NCI-H187 (cell line): ENCODE measurements around the gene RDX.
"Not testable (repeated sequence)": the region's sequence is repeated elsewhere in the genome, so short reads cannot be mapped to it uniquely, and the experiment has no call there.

Experiments used
- DNase-seq, 2 experiments: peaks; one replicate each; lab custom pipeline; 2025; lab: John Stamatoyannopoulos, UW

The RDX gene

DNA sequence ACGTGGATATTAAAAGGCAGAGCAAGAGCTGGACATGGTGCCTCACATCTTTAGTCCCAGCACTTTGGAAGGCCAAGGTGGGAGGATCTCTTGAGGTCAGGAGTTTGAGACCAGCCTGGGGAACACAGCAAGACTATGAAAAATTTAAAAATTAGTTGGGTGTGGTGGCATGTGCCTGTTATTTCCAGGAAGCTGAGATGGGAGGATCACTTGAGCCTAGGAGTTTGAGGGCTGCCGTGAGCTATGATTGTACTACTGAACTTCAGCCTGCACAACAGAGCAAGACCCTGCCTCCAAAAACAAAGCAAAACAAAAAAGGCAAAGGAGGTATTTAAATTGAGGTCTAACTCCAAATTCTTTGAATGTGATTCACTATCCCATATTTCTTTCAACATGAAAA, 23.5 kb downstream of the RDX start:
- DNase-seq: no peak

DNA sequence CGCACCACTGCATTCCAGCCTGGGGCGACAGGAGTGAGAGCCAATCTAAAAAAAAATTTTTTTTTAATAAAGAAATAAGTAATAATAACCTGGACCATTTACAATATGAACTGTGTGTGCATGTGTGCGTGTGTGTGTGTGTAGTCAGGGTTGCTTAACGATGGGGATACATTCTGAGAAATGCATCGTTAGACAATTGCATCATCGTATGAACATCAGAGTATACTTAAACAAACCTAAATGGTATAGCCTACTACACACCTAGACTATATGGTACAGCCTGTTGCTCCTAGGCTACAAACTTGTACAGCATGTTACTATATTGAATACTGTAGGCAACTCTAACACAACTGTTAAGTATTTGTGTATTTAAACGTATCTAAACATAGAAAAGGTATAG, 26.4 kb downstream of the RDX start:
- no peak for DNase-seq

DNA sequence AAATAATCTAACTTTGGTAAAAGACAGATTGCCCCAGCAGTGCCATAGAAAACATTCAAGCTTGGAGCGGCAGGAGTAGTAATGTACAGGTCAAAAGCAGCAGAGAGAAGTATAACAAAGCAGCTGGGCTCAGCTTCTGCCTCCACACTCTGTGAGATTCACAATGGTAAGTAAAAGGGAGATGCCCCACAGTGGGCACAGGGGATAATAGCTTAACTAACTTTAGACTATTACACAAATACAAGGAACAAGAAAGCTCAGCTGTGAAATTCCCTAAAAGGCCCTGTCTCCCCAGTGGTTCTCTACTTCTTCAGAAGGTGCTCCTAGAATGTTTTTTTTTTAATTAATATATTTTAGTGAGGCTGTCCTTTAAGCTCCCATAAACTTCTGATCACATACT, 28.0 kb downstream of the RDX start:
- no peak for DNase-seq

DNA sequence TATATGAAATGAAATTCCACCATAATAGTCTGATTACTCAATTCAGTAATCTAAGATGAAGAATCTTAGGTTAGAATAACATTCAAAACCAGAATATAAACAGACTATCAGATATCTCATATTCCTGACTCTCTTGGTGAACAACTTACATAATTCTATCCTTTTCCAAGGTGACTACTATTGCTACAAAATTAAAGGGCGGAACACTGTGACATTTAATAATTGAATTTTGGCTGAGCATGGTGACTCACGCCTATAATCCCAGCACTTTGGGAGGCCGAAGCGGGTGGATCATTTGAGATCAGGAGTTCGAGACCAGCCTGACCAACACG, 34.4 kb downstream of the RDX start:
- DNase-seq: no peak

DNA sequence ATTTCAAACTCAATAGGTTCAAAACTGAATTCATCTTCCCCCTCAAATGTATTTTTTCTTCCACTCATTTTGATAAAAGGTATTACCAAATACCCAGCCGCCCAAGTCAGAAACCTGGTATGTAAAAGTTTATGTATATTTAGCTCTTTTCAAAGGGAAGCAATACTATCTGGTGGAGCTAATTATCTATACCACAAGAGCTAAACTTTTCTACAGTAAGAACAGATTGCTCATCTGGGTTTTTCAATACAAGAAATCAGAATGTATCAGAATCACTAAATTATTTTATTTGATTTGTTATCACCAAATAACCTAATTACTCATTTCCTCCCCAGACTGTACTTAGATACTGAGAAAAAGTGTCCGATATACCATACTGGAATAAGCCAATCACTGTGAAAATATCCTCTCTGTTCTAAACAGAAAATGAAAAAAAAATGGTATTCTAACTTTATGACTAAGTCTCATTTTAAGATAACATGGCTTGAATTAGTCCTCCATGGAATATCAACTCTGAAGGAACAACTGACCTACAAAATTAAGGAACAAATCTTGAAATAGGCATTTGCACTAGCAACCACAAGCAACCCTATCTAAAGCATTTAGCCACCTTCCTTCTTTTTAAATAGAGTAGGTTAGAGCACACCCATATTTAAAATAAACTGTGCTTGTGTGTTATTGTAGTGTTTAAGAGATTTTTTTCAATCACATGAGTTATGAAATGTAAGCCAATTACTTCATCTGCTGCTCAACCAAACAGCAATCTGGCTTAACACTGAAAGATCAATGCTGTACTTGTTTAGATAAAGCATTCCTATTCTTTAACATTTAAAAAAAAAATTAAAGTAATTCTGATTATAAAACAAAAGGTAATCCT, 35.0 kb downstream of the RDX start:
- no peak for DNase-seq

DNA sequence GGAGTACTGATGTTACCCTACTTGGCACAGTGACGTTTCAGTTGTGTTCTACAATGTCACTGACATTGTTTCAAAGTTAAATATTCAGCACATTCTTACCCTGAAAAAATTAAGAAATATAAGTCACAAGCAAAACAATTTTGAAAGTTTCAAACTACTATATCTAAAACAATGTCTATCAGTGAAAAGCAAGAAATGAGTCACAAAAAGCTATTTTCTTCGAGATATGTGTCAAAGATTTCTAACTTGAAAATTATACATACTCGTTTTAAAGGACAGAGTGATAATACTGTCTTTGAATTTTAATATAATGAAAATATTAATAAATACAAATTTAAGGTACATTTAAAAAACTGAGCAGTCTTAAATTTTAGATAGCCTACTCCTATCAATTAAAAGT, 42.9 kb downstream of the RDX start:
- DNase-seq: no peak

DNA sequence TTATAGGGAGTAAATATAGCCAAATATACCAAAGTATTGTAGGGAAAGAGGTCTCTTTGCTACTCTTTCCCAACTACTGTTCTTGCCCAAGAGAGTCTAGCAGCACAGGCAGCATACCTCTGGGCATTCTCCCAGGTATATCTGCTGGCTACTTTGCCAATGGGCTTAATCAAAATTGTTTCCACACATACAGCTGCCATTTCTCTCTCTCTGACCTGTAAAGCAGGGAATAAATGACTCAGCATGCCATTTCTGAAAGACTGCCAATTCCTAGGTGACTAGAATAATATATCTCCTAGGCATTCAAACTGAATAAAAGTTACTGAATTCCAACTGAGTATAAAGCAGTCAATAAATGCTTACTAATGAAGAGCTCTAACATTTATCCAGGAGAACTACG, 44.6 kb downstream of the RDX start:
- no peak for DNase-seq

DNA sequence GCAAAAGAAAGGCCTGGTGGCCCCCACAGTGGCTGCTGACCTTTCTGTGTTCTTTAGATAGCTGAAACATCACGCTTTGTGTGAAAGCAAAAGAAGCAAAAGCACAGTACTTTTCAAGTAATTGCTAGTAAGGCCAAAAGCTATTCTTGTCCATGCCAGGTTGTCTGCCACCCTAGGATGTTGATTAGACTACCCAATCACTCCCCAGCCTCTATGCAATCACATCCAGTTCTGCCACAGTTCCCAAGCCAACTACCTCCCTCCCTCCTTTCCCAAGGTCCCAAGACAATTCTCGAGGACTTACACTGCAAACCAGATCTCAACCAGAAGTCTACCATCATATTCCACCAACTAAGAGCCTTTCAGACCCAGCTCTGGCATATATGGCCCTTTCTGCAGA, 46.2 kb downstream of the RDX start:
- DNase-seq: no peak

DNA sequence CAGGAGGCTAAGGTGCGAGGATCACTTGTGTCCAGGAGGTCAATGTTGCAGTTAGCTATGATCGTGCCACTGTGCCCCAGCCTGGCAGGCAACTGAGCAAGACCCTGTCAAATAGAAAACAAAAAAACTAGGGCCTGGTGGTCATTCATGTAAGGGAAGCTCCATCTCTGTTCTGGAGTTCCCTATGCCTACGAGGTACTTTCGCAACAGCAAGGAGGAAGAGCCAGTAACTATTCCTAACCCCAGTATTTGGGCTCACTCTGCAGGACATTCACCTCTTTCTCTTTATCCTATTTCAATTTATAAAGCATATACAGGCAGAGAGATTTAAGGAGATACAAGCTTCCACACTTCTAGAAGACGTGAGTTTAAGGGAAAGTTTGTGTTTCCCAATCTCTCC, 46.6 kb downstream of the RDX start:
- DNase-seq: no peak

DNA sequence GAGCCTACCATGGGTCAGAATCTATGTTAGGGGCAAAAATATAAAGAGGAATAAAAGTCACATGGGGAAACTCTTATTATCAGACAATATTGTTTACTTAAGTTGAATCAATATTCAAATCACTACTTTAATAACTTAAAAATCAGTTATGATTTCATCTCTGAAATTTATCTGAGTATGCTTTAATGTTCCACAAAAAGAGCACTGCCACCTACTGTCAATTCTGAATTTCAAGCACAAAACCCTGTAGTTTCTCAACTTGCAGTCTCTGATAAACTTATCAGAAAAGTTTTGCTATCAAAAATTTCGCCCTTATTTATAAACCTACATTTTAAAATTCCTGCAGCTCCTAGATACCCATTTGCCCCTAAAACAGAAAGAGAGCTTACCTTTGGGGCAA, 47.3 kb downstream of the RDX start:
- DNase-seq: no peak

DNA sequence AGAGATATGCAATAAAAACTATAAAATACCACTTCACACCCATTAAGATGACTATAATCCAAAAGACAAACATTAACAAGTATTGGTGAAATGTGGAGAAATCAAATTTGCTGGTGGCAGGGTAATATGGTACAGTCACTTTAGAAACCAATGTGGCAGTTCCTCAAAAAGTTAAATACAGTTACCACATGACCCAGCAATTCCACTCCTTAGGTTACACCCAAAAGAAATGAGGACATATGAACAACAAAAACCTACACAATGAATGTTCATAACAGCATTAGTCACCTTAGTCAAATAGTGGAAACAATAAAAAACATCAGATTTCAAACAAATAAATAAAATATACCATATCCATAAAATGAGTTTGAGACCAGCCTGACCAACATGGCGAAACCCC, 52.6 kb downstream of the RDX start:
- no peak for DNase-seq

DNA sequence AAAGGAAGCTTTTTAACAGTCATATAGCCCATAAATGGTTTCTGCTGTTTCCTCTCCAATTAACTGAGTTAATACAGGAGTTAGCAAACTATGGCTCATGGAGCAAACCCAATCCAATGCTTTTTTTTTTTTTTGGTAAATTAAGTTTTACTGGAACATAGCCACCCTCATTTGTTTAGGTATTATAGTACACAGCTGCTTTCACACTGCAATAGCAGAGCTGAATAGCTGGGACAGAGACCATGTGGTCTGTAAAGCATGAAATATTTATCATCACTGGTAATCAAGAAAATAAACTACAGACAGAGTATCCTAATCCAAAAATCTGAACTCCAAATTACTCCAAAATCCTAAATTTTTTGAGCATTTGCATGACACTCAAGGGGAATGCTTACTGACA, 53.7 kb downstream of the RDX start:
- DNase-seq: no peak

DNA sequence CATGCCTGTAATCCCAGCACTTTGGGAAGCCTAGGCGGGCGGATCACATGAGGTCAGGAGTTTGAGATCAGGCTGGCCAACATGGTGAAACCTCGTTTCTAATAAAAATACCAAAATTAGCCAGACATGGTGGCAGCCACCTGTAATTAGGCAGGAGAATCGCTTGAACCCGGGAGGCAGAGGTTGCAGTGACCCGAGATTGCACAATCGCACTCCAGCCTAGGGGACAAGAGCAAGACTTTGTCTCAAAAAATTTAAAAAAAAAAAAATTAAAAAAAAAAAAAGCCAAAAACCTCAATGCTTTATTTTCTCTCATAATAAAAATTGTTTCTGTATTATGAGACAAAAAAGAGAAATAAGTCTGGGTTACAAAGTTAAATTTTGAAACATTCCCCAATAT, 54.2 kb downstream of the RDX start:
- no peak for DNase-seq

DNA sequence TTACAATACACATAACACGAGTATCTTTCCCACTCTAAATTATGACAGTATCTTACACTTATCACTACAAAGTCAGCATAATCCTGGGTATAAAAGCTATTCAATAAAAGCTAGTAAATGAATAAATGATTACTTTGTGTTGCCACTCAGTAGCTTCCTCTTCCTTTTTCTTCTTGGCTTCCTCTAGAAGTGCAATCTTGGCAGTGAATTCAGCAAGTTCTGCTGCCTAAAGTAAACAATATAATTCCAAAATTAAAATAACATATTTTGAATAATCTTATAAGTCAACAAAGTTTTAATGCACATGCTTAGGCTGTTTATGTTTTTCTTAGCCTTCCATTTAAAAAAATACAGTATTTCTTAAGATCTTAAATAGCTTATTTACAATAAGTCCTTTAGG, 60.4 kb downstream of the RDX start:
- no peak for DNase-seq

DNA sequence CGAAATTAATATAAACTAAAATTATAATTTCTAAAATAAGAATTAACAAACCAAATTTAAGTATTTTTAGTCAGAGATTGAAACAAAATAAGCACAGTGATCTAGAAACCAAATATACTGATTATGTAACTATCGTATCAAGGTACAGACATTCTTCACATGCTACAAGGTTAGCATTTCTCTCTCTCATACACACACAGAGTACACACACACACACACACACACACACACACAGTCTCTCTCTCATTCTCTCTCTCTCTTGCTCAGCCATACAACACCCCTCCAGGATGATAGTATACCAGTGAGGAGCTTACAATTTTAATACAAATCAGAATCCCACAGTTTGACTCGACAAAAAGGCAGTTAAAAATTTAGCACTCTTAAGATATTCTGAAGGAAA, 66.0 kb downstream of the RDX start:
- no peak for DNase-seq

DNA sequence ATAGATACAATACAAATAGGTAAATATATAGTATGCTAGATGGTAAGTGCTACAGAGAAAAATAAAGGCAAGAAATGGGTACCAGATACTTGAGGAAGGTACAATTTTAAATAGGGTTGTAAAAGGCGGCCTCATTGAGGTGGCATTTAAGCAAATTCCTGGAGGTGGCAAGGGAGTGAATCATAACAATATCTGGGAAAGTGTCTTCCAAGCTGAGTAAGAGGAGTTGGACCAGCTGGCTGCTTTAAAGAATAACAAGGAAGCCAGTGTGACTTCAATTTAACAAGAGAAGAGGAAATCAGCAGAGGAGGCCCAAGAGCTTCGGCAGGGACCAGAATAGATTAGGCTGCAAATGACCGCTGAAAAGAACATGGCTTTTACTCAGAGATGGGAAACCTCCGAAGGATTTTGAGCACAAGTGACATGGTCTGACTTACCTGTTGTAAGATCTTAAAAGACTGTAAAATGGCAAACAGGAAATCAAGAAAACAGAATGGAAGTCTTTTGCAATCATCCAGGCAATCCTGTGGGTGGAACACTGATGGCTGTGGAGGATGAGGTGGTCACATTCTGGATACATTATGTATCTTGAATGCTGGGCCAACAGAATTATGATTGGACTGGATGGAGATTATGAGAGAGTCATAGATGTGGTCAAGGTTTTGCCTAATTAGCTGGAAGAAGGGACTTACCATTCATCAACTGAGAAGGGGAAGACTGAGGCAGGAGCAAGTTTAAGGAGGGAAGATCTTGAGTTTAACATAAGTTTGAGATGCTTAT, 77.2 kb downstream of the RDX start:
- DNase-seq: no peak

DNA sequence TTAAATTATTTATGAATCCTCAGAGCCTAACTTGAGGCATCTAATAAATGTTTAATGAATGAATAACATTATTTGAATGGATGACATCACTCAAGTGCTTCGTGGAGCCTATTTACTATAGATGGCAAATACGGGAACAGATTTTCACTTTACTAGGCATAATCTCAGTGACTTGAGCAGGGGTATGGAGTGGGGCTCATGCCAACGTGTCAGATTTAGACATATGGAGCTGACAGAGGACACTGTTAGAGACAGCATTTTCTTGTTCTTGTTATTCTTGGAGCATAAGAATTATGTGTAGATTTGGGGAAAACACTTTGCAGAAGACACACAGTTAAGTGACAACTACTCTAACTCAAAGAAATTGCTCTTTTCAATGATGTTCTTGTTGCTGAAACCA, 78.5 kb downstream of the RDX start:
- DNase-seq: no peak

DNA sequence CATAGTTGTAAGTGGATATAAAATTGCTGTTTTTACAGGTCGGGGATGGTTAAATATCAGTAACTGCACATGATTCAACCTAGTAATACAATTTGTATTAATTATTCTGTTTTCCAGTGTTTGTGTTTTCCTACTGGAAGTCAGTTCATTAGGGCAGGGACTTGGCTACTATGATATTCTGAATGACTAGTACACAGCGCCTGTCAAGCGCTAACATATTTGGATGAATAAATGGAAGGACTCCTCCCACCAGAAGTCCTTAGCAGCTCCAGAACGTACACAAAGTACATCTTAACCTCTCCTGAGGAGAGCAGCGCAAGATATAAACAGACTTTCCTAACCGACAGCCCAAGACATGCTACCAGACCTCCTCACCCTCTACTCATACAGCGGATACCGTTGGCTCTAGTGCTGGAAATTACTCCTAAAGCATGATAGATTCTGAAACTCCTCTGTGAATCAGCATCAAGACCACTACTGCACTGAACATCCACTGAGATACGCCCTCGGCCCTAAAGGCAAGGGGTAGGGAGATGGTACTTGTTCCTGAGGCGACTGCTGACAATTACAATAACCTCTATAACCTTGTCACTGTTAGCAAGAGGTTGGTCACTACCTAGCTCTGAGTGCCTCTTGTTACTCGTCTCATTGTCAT, 79.1 kb downstream of the RDX start:
- DNase-seq: no peak

DNA sequence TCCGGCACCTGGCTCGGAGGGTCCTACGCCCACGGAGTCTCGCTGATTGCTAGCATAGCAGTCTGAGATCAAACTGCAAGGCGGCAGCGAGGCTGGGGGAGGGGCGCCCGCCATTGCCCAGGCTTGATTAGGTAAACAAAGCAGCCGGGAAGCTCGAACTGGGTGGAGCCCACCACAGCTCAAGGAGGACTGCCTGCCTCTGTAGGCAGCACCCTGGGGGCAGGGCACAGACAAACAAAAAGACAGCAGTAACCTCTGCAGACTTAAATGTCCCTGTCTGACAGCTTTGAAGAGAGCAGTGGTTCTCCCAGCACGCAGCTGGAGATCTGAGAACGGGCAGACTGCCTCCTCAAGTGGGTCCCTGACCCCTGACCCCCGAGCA, 87.1 kb downstream of the RDX start:
- not testable (repeated sequence) for DNase-seq

DNA sequence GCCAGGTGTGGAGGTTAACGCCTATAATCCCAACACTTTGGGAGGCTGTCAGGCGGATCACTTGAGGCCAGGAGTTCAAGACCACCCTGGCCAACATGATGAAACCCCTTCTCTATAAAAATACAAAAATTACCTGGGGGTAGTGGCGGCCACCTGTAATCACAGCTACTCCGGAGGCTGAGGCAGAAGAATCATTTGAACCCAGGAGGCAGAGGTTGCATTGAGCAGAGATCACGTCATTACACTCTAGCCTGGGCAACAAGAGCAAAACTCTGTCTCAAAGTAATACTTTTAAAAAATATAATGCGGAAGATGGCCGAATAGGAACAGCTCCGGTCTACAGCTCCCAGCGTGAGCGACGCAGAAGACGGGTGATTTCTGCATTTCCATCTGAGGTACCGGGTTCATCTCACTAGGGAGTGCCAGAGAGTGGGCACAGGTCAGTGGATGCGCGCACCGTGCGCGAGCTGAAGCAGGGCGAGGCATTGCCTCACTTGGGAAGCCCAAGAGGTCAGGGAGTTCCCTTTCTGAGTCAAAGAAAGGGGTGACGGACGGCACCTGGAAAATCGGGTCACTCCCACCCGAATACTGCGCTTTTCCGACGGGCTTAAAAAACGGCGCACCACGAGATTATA, 87.6 kb downstream of the RDX start:
- not testable (repeated sequence) for DNase-seq

DNA sequence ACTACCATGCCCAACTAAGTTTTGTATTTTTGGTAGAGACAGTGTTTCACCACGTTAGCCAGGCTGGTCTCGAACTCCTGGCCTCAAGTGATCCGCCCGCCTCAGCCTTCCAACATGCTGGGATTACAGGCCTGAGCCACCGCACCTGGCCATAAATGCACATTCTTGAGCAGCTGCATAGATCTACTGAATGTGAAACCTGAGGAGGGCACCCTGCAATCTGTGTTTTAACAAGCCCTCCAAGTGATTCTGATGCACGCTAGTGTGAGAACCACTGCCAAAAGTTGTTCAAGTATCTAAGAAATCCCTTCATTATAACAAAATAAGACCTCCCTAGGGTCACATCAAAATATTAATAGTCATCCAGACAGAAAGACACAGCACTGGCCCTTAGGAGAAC, 89.3 kb downstream of the RDX start:
- no peak for DNase-seq

DNA sequence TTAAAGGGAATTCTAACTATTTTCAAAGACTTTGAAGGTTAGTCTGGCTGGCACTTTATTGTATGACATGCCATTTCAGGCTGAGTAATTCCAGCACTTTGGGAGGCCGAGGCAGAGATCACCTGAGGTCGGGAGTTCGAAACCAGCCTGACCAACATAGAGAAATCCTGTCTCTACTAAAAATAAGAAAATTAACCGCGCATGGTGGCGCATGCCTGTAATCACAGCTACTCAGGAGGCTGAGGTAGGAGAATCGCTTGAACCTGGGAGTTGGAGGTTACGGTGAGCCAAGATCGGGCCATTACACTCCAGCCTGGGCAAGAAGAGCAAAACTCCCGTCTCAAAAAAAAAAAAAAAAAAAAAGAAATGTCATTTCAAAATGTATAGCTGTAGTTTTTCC, 95.6 kb downstream of the RDX start:
- DNase-seq: no peak

DNA sequence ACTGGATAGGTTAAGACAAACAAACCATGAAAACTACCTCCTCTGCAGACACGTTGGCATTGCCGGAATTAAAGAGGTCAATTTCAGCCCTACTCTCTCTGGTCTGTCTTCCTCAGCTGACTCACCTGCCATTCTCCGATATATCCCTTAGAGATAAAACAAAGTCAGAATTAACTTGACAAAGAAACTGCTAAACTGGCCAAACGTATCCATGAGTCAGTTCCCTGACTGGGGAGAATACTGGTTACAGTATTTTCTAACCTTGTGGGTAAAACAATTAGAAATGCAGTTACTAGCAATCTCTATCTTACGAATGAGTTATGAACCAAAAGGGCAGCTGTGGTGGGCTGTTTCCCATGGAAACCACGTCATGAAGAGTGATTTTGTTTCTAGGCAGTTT, 96.2 kb downstream of the RDX start:
- DNase-seq: no peak
